ENCODE data around the gene MAPK8IP1. TPM values are rescaled to one million over a fixed set of nuclear protein-coding genes. Genes with fewer than 3 reads are reported as not detected.
"Not testable (repeated sequence)": the region's sequence is repeated elsewhere in the genome, so short reads cannot be mapped to it uniquely, and the experiment has no call there.

MAPK8IP1 gene
- total RNA-seq, 4 donors from 2014 or later = 9.8 to 17.5 (median 13.8) TPM

GRCh38 chr11:45896422-45896984 lies 11.1 kb downstream of the MAPK8IP1 start:
- no peak overlapping the region for H3K27ac ChIP-seq
- H3K4me1 ChIP-seq = peaks cover 0 to 28% (median 15%) of the 10 kb centered on the region in 3 donors
- no CpG with 5 or more reads among the region's 19 CpGs for WGBS, 2 donors (ENCODE audit: low coverage in 1 of 2)
- no peaks in the 10 kb centered on the region for H3K9me3 ChIP-seq
- no peaks in the 10 kb centered on the region for H3K36me3 ChIP-seq
- TF ChIP-seq EP300 (IDR thresholded peaks at IDR 0.05) (no peak), CTCF (IDR thresholded peaks at IDR 0.05) (no peak), POLR2AphosphoS5 (IDR thresholded peaks at IDR 0.05) (no peak), POLR2A (IDR thresholded peaks at IDR 0.05) (no peak)
- peaks cover 27% of the 10 kb centered on the region for H3K27me3 ChIP-seq
- no peak overlapping the region for H3K4me3 ChIP-seq
- ATAC-seq = no peak

- no peak for ATAC-seq
- no peak overlapping the region for H3K27ac ChIP-seq
- peaks cover 27% of the 10 kb centered on the region for H3K27me3 ChIP-seq
- peaks cover 0 to 28% (median 15%) of the 10 kb centered on the region in 3 donors for H3K4me1 ChIP-seq
- H3K9me3 ChIP-seq = no peaks in the 10 kb centered on the region
- peaks cover 0 to 7% of the 10 kb centered on the region in 2 donors for H3K36me3 ChIP-seq
- WGBS, 2 donors (ENCODE audit: low coverage in 1 of 2) = no CpG with 5 or more reads among the region's 6 CpGs
- H3K4me3 ChIP-seq = no peak overlapping the region
- no peak for TF ChIP-seq CTCF (IDR thresholded peaks at IDR 0.05)
- TF ChIP-seq POLR2AphosphoS5 (IDR thresholded peaks at IDR 0.05) = no peak
- TF ChIP-seq EP300 (IDR thresholded peaks at IDR 0.05) = no peak
- no peak for TF ChIP-seq POLR2A (IDR thresholded peaks at IDR 0.05)
Measured at GRCh38 chr11:45897556-45897955, 12.1 kb downstream of the MAPK8IP1 start.

- Histone ChIP-seq H3K4me3 (peak overlapping the region in 1 of 2 donors; percentile 72), H3K27me3 (peaks cover 22% of the 10 kb centered on the region), H3K4me1 (peaks cover 0 to 28% (median 15%) of the 10 kb centered on the region in 3 donors), H3K36me3 (peaks cover 0 to 22% of the 10 kb centered on the region in 2 donors), H3K27ac (peak overlapping the region in 3 of 4 donors; percentile 64 to 78 (median 77)), H3K9me3 (no peaks in the 10 kb centered on the region)
- TF ChIP-seq EP300 (IDR thresholded peaks at IDR 0.05) = no peak
- WGBS, 2 donors (ENCODE audit: low coverage in 1 of 2) = no CpG with 5 or more reads among the region's 3 CpGs
- ATAC-seq = no peak
Measured at GRCh38 chr11:45899086-45899447, 13.6 kb downstream of the MAPK8IP1 start.

- TF ChIP-seq POLR2AphosphoS5 (IDR thresholded peaks at IDR 0.05) (no peak), POLR2A (IDR thresholded peaks at IDR 0.05) (no peak)
- H3K9me3 ChIP-seq = no peaks in the 10 kb centered on the region
- peak overlapping the region; percentile 37 to 72 for H3K4me3 ChIP-seq
- peaks cover 0 to 28% (median 15%) of the 10 kb centered on the region in 3 donors for H3K4me1 ChIP-seq
- ATAC-seq = peak; percentile 90
- 2% methylated on average over 12 of the region's 62 CpGs; no CpG with 5 or more reads in 1 of the 2 donors for WGBS, 2 donors (ENCODE audit: low coverage in 1 of 2)
- H3K27me3 ChIP-seq = peaks cover 17% of the 10 kb centered on the region
- peak overlapping the region in 3 of 4 donors; percentile 64 to 78 (median 77) for H3K27ac ChIP-seq
- peaks cover 0 to 27% of the 10 kb centered on the region in 2 donors for H3K36me3 ChIP-seq
Measured at GRCh38 chr11:45899448-45900174, 14.2 kb downstream of the MAPK8IP1 start.

GRCh38 chr11:45900175-45900800 lies 14.8 kb downstream of the MAPK8IP1 start:
- ATAC-seq = peak; percentile 36
- Histone ChIP-seq H3K36me3 (peaks cover 0 to 34% of the 10 kb centered on the region in 2 donors), H3K4me1 (peaks cover 0 to 28% (median 15%) of the 10 kb centered on the region in 3 donors), H3K27me3 (peaks cover 12% of the 10 kb centered on the region), H3K4me3 (peak overlapping the region; percentile 37 to 72), H3K27ac (peak overlapping the region in 3 of 4 donors; percentile 64 to 78 (median 77))
- H3K9me3 ChIP-seq = not testable (repeated sequence)
- 4 to 5% methylated on average over 10 to 12 of the region's 59 CpGs for WGBS, 2 donors (ENCODE audit: low coverage in 1 of 2)
- peak; percentile 9 to 34 for TF ChIP-seq POLR2A (IDR thresholded peaks at IDR 0.05)

- no peak for ATAC-seq
- Histone ChIP-seq H3K9me3 (no peaks in the 10 kb centered on the region), H3K27me3 (peaks cover 6% of the 10 kb centered on the region), H3K27ac (peak overlapping the region in 3 of 4 donors; percentile 64 to 78 (median 77)), H3K4me3 (peak overlapping the region; percentile 37 to 72), H3K36me3 (peaks cover 0 to 38% of the 10 kb centered on the region in 2 donors), H3K4me1 (peaks cover 0 to 28% (median 15%) of the 10 kb centered on the region in 3 donors)
- TF ChIP-seq POLR2AphosphoS5 (IDR thresholded peaks at IDR 0.05) (no peak), CTCF (IDR thresholded peaks at IDR 0.05) (no peak), EP300 (IDR thresholded peaks at IDR 0.05) (no peak), POLR2A (IDR thresholded peaks at IDR 0.05) (no peak)
- WGBS, 2 donors (ENCODE audit: low coverage in 1 of 2) = 9% methylated on average over 8 of the region's 8 CpGs; no CpG with 5 or more reads in 1 of the 2 donors
Measured at GRCh38 chr11:45900916-45901617, 15.6 kb downstream of the MAPK8IP1 start.

Measured in gastroesophageal sphincter (tissue), 4 donors.